ENCODE data around the gene PMPCB.

DNA sequence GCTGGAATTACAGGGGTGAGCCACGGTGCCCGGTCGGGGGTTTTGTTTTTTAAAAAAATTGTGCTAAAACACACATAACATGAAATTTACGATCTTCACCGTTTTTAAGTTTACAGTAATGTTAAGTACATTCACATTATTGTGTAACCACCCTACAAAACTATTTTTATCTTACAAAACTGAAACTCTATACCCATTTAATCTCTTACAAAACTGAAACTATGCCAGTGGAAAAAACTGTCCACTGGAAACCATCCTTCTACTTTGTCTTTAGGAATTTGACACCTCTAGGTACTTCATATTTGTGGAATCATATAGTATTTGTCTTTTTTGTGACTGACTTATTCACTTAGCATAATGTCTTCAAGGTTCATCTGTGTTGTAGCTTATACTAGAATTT lies 49.2 kb downstream of the PMPCB start:
- TF ChIP-seq ELF4 (CRISPR knock-in tag; IDR thresholded peaks at IDR 0.05; ENCODE audit: low read depth) (no peak), ZNF138 (CRISPR knock-in tag; conservative IDR thresholded peaks at IDR 0.05) (no peak), KAT7 (CRISPR knock-in tag; IDR thresholded peaks at IDR 0.05; ENCODE audit: borderline replicate concordance) (no peak), GABPB1 (CRISPR knock-in tag; IDR thresholded peaks at IDR 0.05) (no peak), JAZF1 (CRISPR knock-in tag; IDR thresholded peaks at IDR 0.05) (no peak), ZNF423 (CRISPR knock-in tag; IDR thresholded peaks at IDR 0.05) (no peak)
- TF ChIP-seq, protein P1, sequence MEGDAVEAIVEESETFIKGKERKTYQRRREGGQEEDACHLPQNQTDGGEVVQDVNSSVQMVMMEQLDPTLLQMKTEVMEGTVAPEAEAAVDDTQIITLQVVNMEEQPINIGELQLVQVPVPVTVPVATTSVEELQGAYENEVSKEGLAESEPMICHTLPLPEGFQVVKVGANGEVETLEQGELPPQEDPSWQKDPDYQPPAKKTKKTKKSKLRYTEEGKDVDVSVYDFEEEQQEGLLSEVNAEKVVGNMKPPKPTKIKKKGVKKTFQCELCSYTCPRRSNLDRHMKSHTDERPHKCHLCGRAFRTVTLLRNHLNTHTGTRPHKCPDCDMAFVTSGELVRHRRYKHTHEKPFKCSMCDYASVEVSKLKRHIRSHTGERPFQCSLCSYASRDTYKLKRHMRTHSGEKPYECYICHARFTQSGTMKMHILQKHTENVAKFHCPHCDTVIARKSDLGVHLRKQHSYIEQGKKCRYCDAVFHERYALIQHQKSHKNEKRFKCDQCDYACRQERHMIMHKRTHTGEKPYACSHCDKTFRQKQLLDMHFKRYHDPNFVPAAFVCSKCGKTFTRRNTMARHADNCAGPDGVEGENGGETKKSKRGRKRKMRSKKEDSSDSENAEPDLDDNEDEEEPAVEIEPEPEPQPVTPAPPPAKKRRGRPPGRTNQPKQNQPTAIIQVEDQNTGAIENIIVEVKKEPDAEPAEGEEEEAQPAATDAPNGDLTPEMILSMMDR (IDR thresholded peaks at IDR 0.05), result no peak
